ENCODE results near the gene LCE3D.

DNA sequence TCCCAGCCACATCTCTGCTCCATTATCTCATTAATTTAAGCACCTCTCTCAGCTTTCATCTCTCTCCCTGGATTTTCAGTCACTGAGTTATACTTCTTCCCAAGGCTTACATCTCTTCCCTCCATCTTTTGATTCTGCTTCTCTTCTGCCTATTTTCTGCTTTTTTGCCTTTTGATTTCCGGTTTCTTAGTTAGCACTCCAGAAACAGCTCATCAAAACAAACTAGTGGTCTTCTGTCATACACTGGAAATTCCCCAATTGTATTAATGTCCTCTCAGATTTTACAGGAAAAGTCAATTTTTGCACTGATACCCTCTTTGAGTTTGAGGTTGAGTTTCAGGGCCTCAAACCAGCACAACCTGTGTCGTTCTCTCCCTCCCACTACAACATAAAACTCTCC, 15.2 kb downstream of the LCE3D start:
- TF ChIP-seq, protein P1, sequence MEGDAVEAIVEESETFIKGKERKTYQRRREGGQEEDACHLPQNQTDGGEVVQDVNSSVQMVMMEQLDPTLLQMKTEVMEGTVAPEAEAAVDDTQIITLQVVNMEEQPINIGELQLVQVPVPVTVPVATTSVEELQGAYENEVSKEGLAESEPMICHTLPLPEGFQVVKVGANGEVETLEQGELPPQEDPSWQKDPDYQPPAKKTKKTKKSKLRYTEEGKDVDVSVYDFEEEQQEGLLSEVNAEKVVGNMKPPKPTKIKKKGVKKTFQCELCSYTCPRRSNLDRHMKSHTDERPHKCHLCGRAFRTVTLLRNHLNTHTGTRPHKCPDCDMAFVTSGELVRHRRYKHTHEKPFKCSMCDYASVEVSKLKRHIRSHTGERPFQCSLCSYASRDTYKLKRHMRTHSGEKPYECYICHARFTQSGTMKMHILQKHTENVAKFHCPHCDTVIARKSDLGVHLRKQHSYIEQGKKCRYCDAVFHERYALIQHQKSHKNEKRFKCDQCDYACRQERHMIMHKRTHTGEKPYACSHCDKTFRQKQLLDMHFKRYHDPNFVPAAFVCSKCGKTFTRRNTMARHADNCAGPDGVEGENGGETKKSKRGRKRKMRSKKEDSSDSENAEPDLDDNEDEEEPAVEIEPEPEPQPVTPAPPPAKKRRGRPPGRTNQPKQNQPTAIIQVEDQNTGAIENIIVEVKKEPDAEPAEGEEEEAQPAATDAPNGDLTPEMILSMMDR (IDR thresholded peaks at IDR 0.05): no peak
- TF ChIP-seq POLR2A (IDR thresholded peaks at IDR 0.05): no peak

Measured in transverse colon (tissue), 3 donors.